HepG2 (cell line): ENCODE data around the gene PKMYT1. TPM values are rescaled to one million over a fixed set of nuclear protein-coding genes. Genes with fewer than 3 reads are reported as not detected.

Source experiments
- DMAP1 ChIP-seq: IDR thresholded peaks from 2 replicates; pipeline ENCODE4 v1.6.1; 2016
- EP300 ChIP-seq, 3 experiments: sonication (generic) in 1 of 3; formaldehyde crosslinking in 1 of 3; IDR thresholded peaks; 2 replicates each; pipeline versions ENCODE4 v1.5.1 to v1.6.1; 2011 to 2020; ENCODE audit warnings: low read depth in 2 of 3, low read length in 2 of 3, borderline replicate concordance in 1 of 3, improper control_type of control experiment in 1 of 3, mild to moderate bottlenecking in 1 of 3, missing genetic modification reagents in 1 of 3, moderate library complexity in 1 of 3
- HIVEP1 ChIP-seq: sonication (generic); formaldehyde crosslinking; IDR thresholded peaks from 2 replicates; pipeline ENCODE4 v1.4.0; 2020; ENCODE audit warnings: mild to moderate bottlenecking, missing genetic modification reagents
- IRF2 ChIP-seq: IDR thresholded peaks from 2 replicates; pipeline ENCODE4 v1.6.1; 2018; ENCODE audit warnings: missing genetic modification reagents, missing compliant biosample characterization
- KDM5B ChIP-seq: sonication (generic); formaldehyde crosslinking; IDR thresholded peaks from 2 replicates; pipeline ENCODE4 v1.4.0; 2020; ENCODE audit warnings: missing genetic modification reagents, mild to moderate bottlenecking, borderline replicate concordance
- MIER2 ChIP-seq: IDR thresholded peaks from 2 replicates; pipeline ENCODE4 v1.6.1; 2016; ENCODE audit warnings: missing biosample characterization, missing genetic modification reagents
- POGZ ChIP-seq: sonication (generic); formaldehyde crosslinking; IDR thresholded peaks from 2 replicates; pipeline ENCODE4 v1.4.0; 2020; ENCODE audit warnings: mild to moderate bottlenecking, missing genetic modification reagents
- ZBTB7B ChIP-seq: sonication (generic); formaldehyde crosslinking; IDR thresholded peaks from 2 replicates; pipeline ENCODE4 v1.4.0; 2020; ENCODE audit warnings: missing genetic modification reagents
- ZNF607 ChIP-seq: sonication (generic); formaldehyde crosslinking; IDR thresholded peaks from 2 replicates; pipeline ENCODE4 v1.5.1; 2020; ENCODE audit warnings: missing genetic modification reagents, mild to moderate bottlenecking, borderline replicate concordance
- ZNF619 ChIP-seq: sonication (generic); formaldehyde crosslinking; IDR thresholded peaks from 2 replicates; pipeline ENCODE4 v1.4.0; 2020; ENCODE audit warnings: mild to moderate bottlenecking, missing genetic modification reagents
- ZNF766 ChIP-seq: sonication (generic); formaldehyde crosslinking; IDR thresholded peaks from 2 replicates; pipeline ENCODE4 v1.5.0; 2020; ENCODE audit warnings: missing genetic modification reagents, borderline replicate concordance
- polyA plus RNA-seq, 8 experiments: library from polyadenylated mRNA; depleted of rRNA in 3 of 8; stranded (reverse) in 7 of 8; unstranded in 1 of 8; fragments of >200 nt; fragmentation: Illumina TruSeq in 4 of 8; extraction: Trizol in 4 of 8; gene quantifications; 2 replicates each; pipeline versions ENCODE4 v1.2.1 to v1.2.3, GENCODE V29; 2011 to 2016; ENCODE audit warnings: low read depth in 4 of 8, missing spikeins in 1 of 8, mixed read lengths in 1 of 8; ENCODE audit not compliant: insufficient read depth in 1 of 8
- total RNA-seq, 5 experiments: library from RNA; depleted of rRNA; stranded (reverse); fragments of >200 nt; fragmentation: Illumina TruSeq; extraction: Trizol; gene quantifications; 2 replicates each; pipeline ENCODE4 v1.2.3, GENCODE V29; 2016; ENCODE audit warnings: low read depth in 1 of 5
- TF ChIP-seq, protein P1 (sequence below): IDR thresholded peaks from 2 replicates; pipeline ENCODE4 v1.6.1; 2016; ENCODE audit warnings: mild to moderate bottlenecking, missing biosample characterization, missing genetic modification reagents
- TF ChIP-seq, protein P2 (sequence below): sonication (generic); formaldehyde crosslinking; IDR thresholded peaks from 2 replicates; pipeline ENCODE4 v1.5.0; 2020; ENCODE audit warnings: mild to moderate bottlenecking, missing genetic modification reagents, borderline replicate concordance
- TF ChIP-seq, protein P3 (sequence below): sonication (generic); formaldehyde crosslinking; IDR thresholded peaks from 2 replicates; pipeline ENCODE4 v1.4.0; 2020; ENCODE audit warnings: mild to moderate bottlenecking, missing genetic modification reagents
- TF ChIP-seq, protein P4 (sequence below): sonication (generic); formaldehyde crosslinking; IDR thresholded peaks from 2 replicates; pipeline ENCODE4; 2020; ENCODE audit warnings: missing genetic modification reagents, mild to moderate bottlenecking, borderline replicate concordance
- TF ChIP-seq, protein P5 (sequence below): sonication (generic); formaldehyde crosslinking; IDR thresholded peaks from 2 replicates; pipeline ENCODE4 v1.8.1; 2023; ENCODE audit warnings: mild to moderate bottlenecking, moderate library complexity, missing genetic modification reagents
- TF ChIP-seq, protein P6 (sequence below): IDR thresholded peaks from 2 replicates; pipeline ENCODE4 v1.6.1; 2012; ENCODE audit warnings: inconsistent platforms

The PKMYT1 gene
- total and polyA plus RNA-seq, 2 of the 13 experiments (the other 11 are each of a cell fraction or from before 2014, with no cell fraction given): 7.0 to 27.8 TPM

DNA sequence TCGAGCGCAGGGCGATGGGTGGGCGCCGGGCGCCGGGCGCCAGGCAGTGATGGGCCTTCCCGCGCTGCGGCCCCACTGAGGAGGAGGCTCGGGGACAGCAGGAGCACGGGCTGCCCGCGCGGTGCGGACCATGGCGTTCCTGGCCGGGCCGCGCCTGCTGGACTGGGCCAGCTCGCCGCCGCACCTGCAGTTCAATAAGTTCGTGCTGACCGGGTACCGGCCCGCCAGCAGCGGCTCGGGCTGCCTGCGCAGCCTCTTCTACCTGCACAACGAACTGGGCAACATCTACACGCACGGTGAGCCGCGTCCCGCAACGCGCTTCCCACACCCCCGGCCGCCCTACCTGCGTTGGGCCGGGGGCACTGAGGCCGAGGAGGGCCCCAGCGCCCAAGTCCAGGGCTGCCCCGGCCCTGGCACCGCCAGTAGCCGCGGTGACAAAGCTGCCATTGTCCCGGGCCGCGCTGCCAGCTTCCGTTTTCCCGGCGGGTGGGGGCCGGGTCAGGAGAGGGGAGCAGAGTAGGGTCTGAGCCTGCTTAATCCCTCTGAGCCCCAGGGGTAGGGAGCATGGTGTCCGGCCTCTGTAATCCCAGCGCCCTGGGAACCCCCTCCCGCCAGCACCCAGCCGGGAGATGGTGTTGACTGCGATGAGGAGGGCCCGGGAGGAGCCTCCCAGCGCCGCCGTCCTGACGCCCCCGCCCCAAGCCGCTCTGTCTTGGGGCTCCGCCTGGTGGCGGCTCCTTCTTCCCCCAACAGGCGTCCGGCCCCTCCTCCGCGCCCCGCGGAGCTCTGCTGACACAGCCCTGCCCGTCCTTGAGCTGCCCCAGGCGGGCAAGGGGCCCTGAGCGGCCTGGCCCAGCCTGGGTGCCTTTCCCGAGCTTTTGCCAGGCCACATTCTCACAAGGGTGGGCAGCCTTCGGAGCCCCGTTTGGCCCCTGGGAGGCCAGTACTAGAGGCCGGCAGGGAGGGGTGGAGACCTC lies 10.4 kb downstream of the PKMYT1 start (continued):
- TF ChIP-seq ZNF619 (CRISPR knock-in tag) (peak; percentile 18; the same call in 1 of the 2 replicates), MIER2 (CRISPR knock-in tag) (peak; percentile 72; the same call in 1 of the 2 replicates), IRF2 (peak; percentile 21; the same call in 1 of the 2 replicates), DMAP1 (peak; percentile 24; the same call in 1 of the 2 replicates), ZBTB7B (CRISPR knock-in tag) (peak; percentile 78), HIVEP1 (CRISPR knock-in tag) (0 out of 2 replicates have a peak, but pooled peaks have one; percentile 53), POGZ (CRISPR knock-in tag) (no peak), KDM5B (CRISPR knock-in tag) (peak; percentile 21; the same call in 1 of the 2 replicates), ZNF607 (peak; percentile 34; the same call in 1 of the 2 replicates), EP300 (IDR thresholded peaks at IDR 0.05; ENCODE audit: low read depth in 2 of 2, low read length in 2 of 2) (no peak), EP300 (CRISPR knock-in tag; IDR thresholded peaks at IDR 0.05; ENCODE audit: borderline replicate concordance) (peak; percentile 19; the same call in 1 of the 2 replicates), ZNF766 (CRISPR knock-in tag) (0 out of 2 replicates have a peak, but pooled peaks have one; percentile 18)
- TF ChIP-seq, protein P1, sequence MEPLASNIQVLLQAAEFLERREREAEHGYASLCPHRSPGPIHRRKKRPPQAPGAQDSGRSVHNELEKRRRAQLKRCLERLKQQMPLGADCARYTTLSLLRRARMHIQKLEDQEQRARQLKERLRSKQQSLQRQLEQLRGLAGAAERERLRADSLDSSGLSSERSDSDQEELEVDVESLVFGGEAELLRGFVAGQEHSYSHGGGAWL (CRISPR knock-in tag): peak; percentile 52
- TF ChIP-seq, protein P2, sequence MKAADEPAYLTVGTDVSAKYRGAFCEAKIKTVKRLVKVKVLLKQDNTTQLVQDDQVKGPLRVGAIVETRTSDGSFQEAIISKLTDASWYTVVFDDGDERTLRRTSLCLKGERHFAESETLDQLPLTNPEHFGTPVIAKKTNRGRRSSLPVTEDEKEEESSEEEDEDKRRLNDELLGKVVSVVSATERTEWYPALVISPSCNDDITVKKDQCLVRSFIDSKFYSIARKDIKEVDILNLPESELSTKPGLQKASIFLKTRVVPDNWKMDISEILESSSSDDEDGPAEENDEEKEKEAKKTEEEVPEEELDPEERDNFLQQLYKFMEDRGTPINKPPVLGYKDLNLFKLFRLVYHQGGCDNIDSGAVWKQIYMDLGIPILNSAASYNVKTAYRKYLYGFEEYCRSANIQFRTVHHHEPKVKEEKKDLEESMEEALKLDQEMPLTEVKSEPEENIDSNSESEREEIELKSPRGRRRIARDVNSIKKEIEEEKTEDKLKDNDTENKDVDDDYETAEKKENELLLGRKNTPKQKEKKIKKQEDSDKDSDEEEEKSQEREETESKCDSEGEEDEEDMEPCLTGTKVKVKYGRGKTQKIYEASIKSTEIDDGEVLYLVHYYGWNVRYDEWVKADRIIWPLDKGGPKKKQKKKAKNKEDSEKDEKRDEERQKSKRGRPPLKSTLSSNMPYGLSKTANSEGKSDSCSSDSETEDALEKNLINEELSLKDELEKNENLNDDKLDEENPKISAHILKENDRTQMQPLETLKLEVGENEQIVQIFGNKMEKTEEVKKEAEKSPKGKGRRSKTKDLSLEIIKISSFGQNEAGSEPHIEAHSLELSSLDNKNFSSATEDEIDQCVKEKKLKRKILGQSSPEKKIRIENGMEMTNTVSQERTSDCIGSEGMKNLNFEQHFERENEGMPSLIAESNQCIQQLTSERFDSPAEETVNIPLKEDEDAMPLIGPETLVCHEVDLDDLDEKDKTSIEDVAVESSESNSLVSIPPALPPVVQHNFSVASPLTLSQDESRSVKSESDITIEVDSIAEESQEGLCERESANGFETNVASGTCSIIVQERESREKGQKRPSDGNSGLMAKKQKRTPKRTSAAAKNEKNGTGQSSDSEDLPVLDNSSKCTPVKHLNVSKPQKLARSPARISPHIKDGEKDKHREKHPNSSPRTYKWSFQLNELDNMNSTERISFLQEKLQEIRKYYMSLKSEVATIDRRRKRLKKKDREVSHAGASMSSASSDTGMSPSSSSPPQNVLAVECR (CRISPR knock-in tag): peak; percentile 76
- TF ChIP-seq, protein P3, sequence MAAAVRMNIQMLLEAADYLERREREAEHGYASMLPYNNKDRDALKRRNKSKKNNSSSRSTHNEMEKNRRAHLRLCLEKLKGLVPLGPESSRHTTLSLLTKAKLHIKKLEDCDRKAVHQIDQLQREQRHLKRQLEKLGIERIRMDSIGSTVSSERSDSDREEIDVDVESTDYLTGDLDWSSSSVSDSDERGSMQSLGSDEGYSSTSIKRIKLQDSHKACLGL: peak; percentile 9; the same call in 1 of the 2 replicates
- TF ChIP-seq, protein P4, sequence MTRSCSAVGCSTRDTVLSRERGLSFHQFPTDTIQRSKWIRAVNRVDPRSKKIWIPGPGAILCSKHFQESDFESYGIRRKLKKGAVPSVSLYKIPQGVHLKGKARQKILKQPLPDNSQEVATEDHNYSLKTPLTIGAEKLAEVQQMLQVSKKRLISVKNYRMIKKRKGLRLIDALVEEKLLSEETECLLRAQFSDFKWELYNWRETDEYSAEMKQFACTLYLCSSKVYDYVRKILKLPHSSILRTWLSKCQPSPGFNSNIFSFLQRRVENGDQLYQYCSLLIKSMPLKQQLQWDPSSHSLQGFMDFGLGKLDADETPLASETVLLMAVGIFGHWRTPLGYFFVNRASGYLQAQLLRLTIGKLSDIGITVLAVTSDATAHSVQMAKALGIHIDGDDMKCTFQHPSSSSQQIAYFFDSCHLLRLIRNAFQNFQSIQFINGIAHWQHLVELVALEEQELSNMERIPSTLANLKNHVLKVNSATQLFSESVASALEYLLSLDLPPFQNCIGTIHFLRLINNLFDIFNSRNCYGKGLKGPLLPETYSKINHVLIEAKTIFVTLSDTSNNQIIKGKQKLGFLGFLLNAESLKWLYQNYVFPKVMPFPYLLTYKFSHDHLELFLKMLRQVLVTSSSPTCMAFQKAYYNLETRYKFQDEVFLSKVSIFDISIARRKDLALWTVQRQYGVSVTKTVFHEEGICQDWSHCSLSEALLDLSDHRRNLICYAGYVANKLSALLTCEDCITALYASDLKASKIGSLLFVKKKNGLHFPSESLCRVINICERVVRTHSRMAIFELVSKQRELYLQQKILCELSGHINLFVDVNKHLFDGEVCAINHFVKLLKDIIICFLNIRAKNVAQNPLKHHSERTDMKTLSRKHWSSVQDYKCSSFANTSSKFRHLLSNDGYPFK (CRISPR knock-in tag): no peak
- TF ChIP-seq, protein P5, sequence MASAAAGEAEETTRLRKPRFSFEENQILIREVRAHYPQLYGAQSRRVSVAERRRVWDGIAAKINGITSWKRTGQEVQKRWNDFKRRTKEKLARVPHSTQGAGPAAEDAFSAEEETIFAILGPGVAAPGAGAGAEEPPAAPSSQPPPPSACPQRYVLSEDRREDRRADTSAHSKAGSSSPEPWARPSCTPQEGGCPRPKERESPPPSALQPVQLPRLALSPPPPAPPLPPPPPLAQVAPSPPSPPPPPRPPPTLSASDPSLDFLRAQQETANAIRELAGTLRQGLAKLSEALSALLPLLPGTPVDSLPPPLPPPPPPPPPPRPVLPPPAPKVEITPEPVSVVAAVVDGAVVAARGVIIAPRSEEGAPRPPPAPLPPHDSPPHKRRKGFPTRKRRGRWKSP (CRISPR knock-in tag): 0 out of 2 replicates have a peak, but pooled peaks have one; percentile 45
- TF ChIP-seq, protein P6, sequence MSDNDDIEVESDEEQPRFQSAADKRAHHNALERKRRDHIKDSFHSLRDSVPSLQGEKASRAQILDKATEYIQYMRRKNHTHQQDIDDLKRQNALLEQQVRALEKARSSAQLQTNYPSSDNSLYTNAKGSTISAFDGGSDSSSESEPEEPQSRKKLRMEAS: no peak; the same call in 1 of the 2 replicates
